Mammary epithelial cell (primary cell): ENCODE measurements around the gene QRICH1.

Experiments
- CTCF ChIP-seq, 2 donors: IDR thresholded peaks in 1 of 2; conservative IDR thresholded peaks in 1 of 2; 2 replicates each; pipeline ENCODE4 v1.5.1; 2011 to 2012; ENCODE audit warnings: inconsistent platforms in 2 of 2, low read length in 2 of 2, mild to moderate bottlenecking in 2 of 2, control low read depth in 1 of 2, low read depth in 1 of 2; ENCODE audit not compliant: insufficient read depth in 1 of 2; ENCODE audit errors: extremely low read depth in 1 of 2
- EZH2 ChIP-seq: IDR thresholded peaks from 2 replicates; pipeline ENCODE4 v1.6.1; 2012; ENCODE audit warnings: low read length, inconsistent platforms, borderline replicate concordance

- TF ChIP-seq EZH2, result no peak
- TF ChIP-seq CTCF (conservative IDR thresholded peaks at IDR 0.05 in 1 of 2, IDR thresholded peaks at IDR 0.05 in 1 of 2; ENCODE audit: extremely low read depth in 1 of 2, insufficient read depth in 1 of 2, low read depth in 1 of 2, low read length in 2 of 2), result no peak
Measured at GRCh38 chr3:49015072-49015471, 78.8 kb downstream of the QRICH1 start.
